Measurements from ENCODE around the gene THBS2.

GRCh38 chr6:169271158-169271876, 17.7 kb upstream of the THBS2 start:
- TF ChIP-seq GATA2 (IDR thresholded peaks at IDR 0.05; ENCODE audit: low read depth, low read length) (no peak), GATA3 (IDR thresholded peaks at IDR 0.05; ENCODE audit: low read depth, low read length) (no peak)

Data from SH-SY5Y (cell line).